H4 (cell line): ENCODE measurements around the gene LRCH1. TPM values are rescaled to one million over a fixed set of nuclear protein-coding genes. Genes with fewer than 3 reads are reported as not detected.

Experiments
- DNase-seq: peaks from one replicate; pipeline ENCODE4 v3.0.0-alpha.2; 2015; ENCODE audit warnings: low spot score
- total RNA-seq: library from RNA; depleted of rRNA; stranded (reverse); fragments of >200 nt; shearing (Covaris generic); gene quantifications from 2 replicates; pipeline ENCODE4 v1.2.3, GENCODE V29; 2014

LRCH1 gene
- total RNA-seq, 1 experiment from 2014 or later = 3.1 TPM

GRCh38 chr13:46639033-46639981, 86.3 kb downstream of the LRCH1 start:
- DNase-seq = no peak

- no peak for DNase-seq
Observed at GRCh38 chr13:46640843-46641242, 87.9 kb downstream of the LRCH1 start.

GRCh38 chr13:46641274-46642081, 88.5 kb downstream of the LRCH1 start:
- no peak for DNase-seq

- DNase-seq = no peak
Observed at GRCh38 chr13:46642254-46642653, 89.3 kb downstream of the LRCH1 start.

GRCh38 chr13:46643165-46643777, 90.3 kb downstream of the LRCH1 start:
- DNase-seq = no peak

GRCh38 chr13:46644816-46645215, 91.8 kb downstream of the LRCH1 start:
- DNase-seq = no peak

GRCh38 chr13:46647512-46648065, 94.6 kb downstream of the LRCH1 start:
- no peak for DNase-seq

- no peak for DNase-seq
Observed at GRCh38 chr13:46648166-46648607, 95.2 kb downstream of the LRCH1 start.

- DNase-seq = no peak
Observed at GRCh38 chr13:46649816-46650215, 96.8 kb downstream of the LRCH1 start.

- DNase-seq = no peak
Observed at GRCh38 chr13:46654951-46655350, 102.0 kb downstream of the LRCH1 start.

GRCh38 chr13:46655377-46656180, 102.6 kb downstream of the LRCH1 start:
- no peak for DNase-seq

- no peak for DNase-seq
Observed at GRCh38 chr13:46656786-46657185, 103.8 kb downstream of the LRCH1 start.

- DNase-seq = no peak
Observed at GRCh38 chr13:46659413-46660065, 106.6 kb downstream of the LRCH1 start.

- no peak for DNase-seq
Observed at GRCh38 chr13:46660416-46660815, 107.4 kb downstream of the LRCH1 start.

GRCh38 chr13:46660857-46661256, 107.9 kb downstream of the LRCH1 start:
- no peak for DNase-seq

- DNase-seq = no peak
Observed at GRCh38 chr13:46662690-46663089, 109.7 kb downstream of the LRCH1 start.

GRCh38 chr13:46663206-46664037, 110.5 kb downstream of the LRCH1 start:
- DNase-seq = no peak

- DNase-seq = no peak
Observed at GRCh38 chr13:46664195-46664594, 111.2 kb downstream of the LRCH1 start.

GRCh38 chr13:46665248-46665632, 112.3 kb downstream of the LRCH1 start:
- no peak for DNase-seq
